Measurements from ENCODE around the gene ZNF469.

DNA sequence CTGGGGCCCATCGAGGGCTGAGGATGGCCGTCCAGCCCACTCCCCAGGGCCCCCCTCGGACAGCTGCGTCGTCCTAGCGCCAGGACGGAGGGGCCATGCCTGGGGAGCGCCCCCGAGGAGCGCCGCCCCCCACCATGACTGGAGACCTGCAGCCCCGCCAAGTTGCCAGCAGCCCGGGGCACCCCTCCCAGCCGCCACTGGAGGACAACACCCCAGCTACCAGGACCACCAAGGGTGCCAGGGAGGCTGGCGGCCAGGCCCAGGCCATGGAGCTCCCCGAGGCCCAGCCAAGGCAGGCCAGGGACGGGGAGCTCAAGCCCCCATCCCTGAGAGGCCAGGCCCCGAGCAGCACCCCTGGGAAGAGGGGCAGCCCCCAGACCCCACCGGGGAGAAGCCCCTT, 44.6 kb downstream of the ZNF469 start:
- TF ChIP-seq, protein P1, sequence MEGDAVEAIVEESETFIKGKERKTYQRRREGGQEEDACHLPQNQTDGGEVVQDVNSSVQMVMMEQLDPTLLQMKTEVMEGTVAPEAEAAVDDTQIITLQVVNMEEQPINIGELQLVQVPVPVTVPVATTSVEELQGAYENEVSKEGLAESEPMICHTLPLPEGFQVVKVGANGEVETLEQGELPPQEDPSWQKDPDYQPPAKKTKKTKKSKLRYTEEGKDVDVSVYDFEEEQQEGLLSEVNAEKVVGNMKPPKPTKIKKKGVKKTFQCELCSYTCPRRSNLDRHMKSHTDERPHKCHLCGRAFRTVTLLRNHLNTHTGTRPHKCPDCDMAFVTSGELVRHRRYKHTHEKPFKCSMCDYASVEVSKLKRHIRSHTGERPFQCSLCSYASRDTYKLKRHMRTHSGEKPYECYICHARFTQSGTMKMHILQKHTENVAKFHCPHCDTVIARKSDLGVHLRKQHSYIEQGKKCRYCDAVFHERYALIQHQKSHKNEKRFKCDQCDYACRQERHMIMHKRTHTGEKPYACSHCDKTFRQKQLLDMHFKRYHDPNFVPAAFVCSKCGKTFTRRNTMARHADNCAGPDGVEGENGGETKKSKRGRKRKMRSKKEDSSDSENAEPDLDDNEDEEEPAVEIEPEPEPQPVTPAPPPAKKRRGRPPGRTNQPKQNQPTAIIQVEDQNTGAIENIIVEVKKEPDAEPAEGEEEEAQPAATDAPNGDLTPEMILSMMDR (IDR thresholded peaks at IDR 0.05): no peak
- TF ChIP-seq POLR2A (IDR thresholded peaks at IDR 0.05): no peak

Measured in suprapubic skin (tissue), 3 donors.